Measurements from ENCODE around the gene PVRIG.
"Not testable (repeated sequence)": the region's sequence is repeated elsewhere in the genome, so short reads cannot be mapped to it uniquely, and the experiment has no call there.

The PVRIG gene

GRCh38 chr7:100243385-100243784 lies 23.6 kb downstream of the PVRIG start:
- DNase-seq, result not testable (repeated sequence)

GRCh38 chr7:100244988-100245605 lies 25.3 kb downstream of the PVRIG start:
- DNase-seq, result not testable (repeated sequence)

- not testable (repeated sequence) for DNase-seq
Measured at GRCh38 chr7:100246121-100246864, 26.5 kb downstream of the PVRIG start.

- not testable (repeated sequence) for DNase-seq
Measured at GRCh38 chr7:100246865-100247137, 27.1 kb downstream of the PVRIG start.

- DNase-seq, result no peak
Measured at GRCh38 chr7:100247152-100247757, 27.5 kb downstream of the PVRIG start.

GRCh38 chr7:100248483-100248882 lies 28.7 kb downstream of the PVRIG start:
- DNase-seq, result no peak

GRCh38 chr7:100257017-100257416 lies 37.3 kb downstream of the PVRIG start:
- no peak for DNase-seq

GRCh38 chr7:100259984-100260383 lies 40.2 kb downstream of the PVRIG start:
- DNase-seq, result not testable (repeated sequence)

GRCh38 chr7:100262896-100263295 lies 43.1 kb downstream of the PVRIG start:
- not testable (repeated sequence) for DNase-seq

- not testable (repeated sequence) for DNase-seq
Measured at GRCh38 chr7:100264223-100264622, 44.5 kb downstream of the PVRIG start.

- DNase-seq, result not testable (repeated sequence)
Measured at GRCh38 chr7:100264669-100265165, 45.0 kb downstream of the PVRIG start.

GRCh38 chr7:100265851-100266250 lies 46.1 kb downstream of the PVRIG start:
- DNase-seq, result not testable (repeated sequence)

GRCh38 chr7:100266576-100267354 lies 47.0 kb downstream of the PVRIG start:
- DNase-seq, result no peak

GRCh38 chr7:100267648-100268047 lies 47.9 kb downstream of the PVRIG start:
- no peak for DNase-seq

GRCh38 chr7:100268882-100269281 lies 49.1 kb downstream of the PVRIG start:
- not testable (repeated sequence) for DNase-seq

- not testable (repeated sequence) for DNase-seq
Measured at GRCh38 chr7:100269306-100270045, 49.7 kb downstream of the PVRIG start.

- not testable (repeated sequence) for DNase-seq
Measured at GRCh38 chr7:100270046-100270918, 50.5 kb downstream of the PVRIG start.

Measured in right forelimb (tissue), 1 donor.